Testis (tissue), 3 donors: Measurements from ENCODE around the gene GRM3. TPM values are rescaled to one million over a fixed set of nuclear protein-coding genes. Genes with fewer than 3 reads are reported as not detected.

Experiments used
- DNase-seq: peaks from one replicate; pipeline ENCODE4 v3.0.0-alpha.2; 2019
- H3K27ac ChIP-seq, 2 donors: fragments of 200-600 bp; sonication (generic); one replicate each; pipeline ENCODE4 v1.5.1; 2019
- H3K27me3 ChIP-seq: fragments of 200-600 bp; sonication (generic); one replicate; pipeline ENCODE4 v1.5.1; 2019
- H3K36me3 ChIP-seq: fragments of 200-600 bp; sonication (generic); one replicate; pipeline ENCODE4 v1.5.1; 2017; ENCODE audit warnings: low read depth; ENCODE audit errors: missing control alignments
- H3K4me1 ChIP-seq: fragments of 200-600 bp; sonication (generic); one replicate; pipeline ENCODE4 v1.5.1; 2019
- H3K4me3 ChIP-seq, 2 donors: fragments of 200-600 bp; sonication (generic); one replicate each; pipeline ENCODE4 v1.5.1; 2017 to 2019
- H3K9me3 ChIP-seq: fragments of 200-600 bp; sonication (generic); one replicate; pipeline ENCODE4 v1.5.1; 2017
- POLR2A ChIP-seq: fragments of 450-650 bp; IDR thresholded peaks from one replicate; pipeline ENCODE4 v1.6.1; 2017; ENCODE audit warnings: antibody characterized with exemption, mild to moderate bottlenecking, moderate library complexity
- WGBS, 2 donors: methylation state at CpG; one replicate each; pipeline ENCODE4 v1.1.5; 2018; 5-methylcytosine and 5-hydroxymethylcytosine counted together
- intact Hi-C: fragments of 100-400 bp; cut with DNase I; formaldehyde crosslinking; loops from one replicate; pipeline ENCODE4 v1.15.1; 2023; ENCODE audit warnings: low total_unique reads
- polyA plus RNA-seq: library from polyadenylated mRNA; stranded (reverse); fragments of 350-450 nt; fragmentation: Illumina TruSeq; extraction: RNeasy Lipid Tissue Mini Kit (QIAGEN cat#74804); gene quantifications from one replicate; pipeline ENCODE4 v1.2.3, GENCODE V29; 2014; ENCODE audit warnings: low read depth, low replicate concordance; ENCODE audit not compliant: insufficient read depth
- total RNA-seq, 2 donors: library from RNA; depleted of rRNA; stranded (reverse); fragments of >200 nt; gene quantifications; one replicate each; pipeline ENCODE4 v1.2.3, GENCODE V29; 2016
- TF ChIP-seq, protein P1 (sequence below), 3 experiments: fragments of 450-650 bp in 2 of 3; fragments of 200-600 bp in 1 of 3; sonication (generic) in 1 of 3; IDR thresholded peaks; one replicate each; pipeline ENCODE4 v1.5.1; 2016 to 2019; ENCODE audit warnings: antibody characterized with exemption in 3 of 3, mild to moderate bottlenecking in 2 of 3, moderate library complexity in 1 of 3

GRM3 gene
- total and polyA plus RNA-seq, 3 donors from 2014 or later = 0.12 to 0.47 (median 0.29) TPM

DNA sequence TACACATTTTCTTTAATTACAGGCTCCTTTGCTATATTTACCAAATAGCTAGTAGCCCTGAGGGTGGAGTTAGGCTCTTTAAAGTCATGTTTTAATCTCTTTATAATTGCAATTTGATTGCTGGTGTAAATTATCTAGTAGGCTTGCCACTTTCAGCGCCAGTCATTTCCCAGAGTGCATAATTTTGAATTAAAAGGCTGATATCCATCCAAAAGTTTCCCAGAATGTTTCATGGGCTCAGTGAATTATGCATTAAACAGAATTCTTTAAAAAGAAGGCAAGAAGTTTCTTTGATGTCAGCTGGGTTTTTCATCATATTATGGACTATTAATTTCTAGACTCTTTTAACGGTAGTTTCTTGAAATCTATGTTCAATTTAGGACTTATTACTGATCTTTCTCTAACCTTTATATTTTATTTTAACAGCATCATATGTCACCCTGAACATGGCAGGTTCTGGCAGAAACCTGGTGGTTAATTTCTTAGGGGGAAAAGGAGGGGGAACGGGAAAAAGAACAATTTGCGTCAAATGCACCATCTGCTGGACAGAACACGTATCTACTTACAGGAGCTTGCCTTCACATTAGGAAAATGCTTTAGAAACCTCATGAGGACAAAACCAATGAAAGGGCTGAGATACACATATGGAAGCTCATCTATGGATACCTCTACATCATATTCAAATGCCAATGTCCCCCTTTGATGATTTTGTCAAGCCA, 171.1 kb downstream of the GRM3 start:
- DNase-seq = peak; percentile 19
- Histone ChIP-seq H3K4me3 (no peak overlapping the region), H3K36me3 (no peaks in the 10 kb centered on the region), H3K27ac (no peak overlapping the region), H3K27me3 (no peaks in the 10 kb centered on the region), H3K4me1 (no peaks in the 10 kb centered on the region), H3K9me3 (no peaks in the 10 kb centered on the region)
- WGBS, 2 donors = 39 to 49% methylated on average over 5 of the region's 5 CpGs
- intact Hi-C loops = no loop called here
- TF ChIP-seq, protein P1, sequence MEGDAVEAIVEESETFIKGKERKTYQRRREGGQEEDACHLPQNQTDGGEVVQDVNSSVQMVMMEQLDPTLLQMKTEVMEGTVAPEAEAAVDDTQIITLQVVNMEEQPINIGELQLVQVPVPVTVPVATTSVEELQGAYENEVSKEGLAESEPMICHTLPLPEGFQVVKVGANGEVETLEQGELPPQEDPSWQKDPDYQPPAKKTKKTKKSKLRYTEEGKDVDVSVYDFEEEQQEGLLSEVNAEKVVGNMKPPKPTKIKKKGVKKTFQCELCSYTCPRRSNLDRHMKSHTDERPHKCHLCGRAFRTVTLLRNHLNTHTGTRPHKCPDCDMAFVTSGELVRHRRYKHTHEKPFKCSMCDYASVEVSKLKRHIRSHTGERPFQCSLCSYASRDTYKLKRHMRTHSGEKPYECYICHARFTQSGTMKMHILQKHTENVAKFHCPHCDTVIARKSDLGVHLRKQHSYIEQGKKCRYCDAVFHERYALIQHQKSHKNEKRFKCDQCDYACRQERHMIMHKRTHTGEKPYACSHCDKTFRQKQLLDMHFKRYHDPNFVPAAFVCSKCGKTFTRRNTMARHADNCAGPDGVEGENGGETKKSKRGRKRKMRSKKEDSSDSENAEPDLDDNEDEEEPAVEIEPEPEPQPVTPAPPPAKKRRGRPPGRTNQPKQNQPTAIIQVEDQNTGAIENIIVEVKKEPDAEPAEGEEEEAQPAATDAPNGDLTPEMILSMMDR (IDR thresholded peaks at IDR 0.05) = peak in 2 of 3 experiments; percentile 25 to 38
- TF ChIP-seq POLR2A = no peak

DNA sequence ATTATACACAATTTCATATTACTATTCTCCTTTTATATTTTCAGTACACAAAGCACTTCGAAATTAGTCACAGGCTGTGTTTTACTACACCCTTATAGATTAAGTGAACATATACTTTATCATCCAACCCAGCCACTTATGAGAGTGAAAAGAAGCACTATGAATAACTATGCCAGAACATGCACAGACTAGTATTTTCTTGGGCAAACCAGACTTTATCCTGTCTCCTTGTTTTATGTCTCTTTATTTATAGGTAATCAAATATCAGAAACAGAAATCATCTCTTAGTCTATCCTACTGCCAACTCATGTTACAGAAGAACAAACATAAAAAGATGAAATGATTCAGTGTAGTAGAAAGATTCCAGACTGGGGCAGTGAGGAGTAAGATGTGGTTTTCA, 171.8 kb downstream of the GRM3 start:
- TF ChIP-seq, protein P1 (IDR thresholded peaks at IDR 0.05) = no peak
- TF ChIP-seq POLR2A = no peak
- Histone ChIP-seq H3K27me3 (no peaks in the 10 kb centered on the region), H3K4me3 (no peak overlapping the region), H3K9me3 (no peaks in the 10 kb centered on the region), H3K4me1 (no peaks in the 10 kb centered on the region), H3K36me3 (no peaks in the 10 kb centered on the region), H3K27ac (no peak overlapping the region)
- intact Hi-C loops = no loop called here
- DNase-seq = no peak
- WGBS, 2 donors = 87 to 95% methylated on average over 1 of the region's 1 CpG

GRCh38 chr7:86818903-86819302, 175.2 kb downstream of the GRM3 start:
- H3K9me3 ChIP-seq = no peaks in the 10 kb centered on the region
- intact Hi-C loops = no loop called here
- no peaks in the 10 kb centered on the region for H3K4me1 ChIP-seq
- H3K27ac ChIP-seq = no peak overlapping the region
- TF ChIP-seq, protein P1 (IDR thresholded peaks at IDR 0.05) = no peak
- TF ChIP-seq POLR2A = no peak
- H3K36me3 ChIP-seq = no peaks in the 10 kb centered on the region
- no peak overlapping the region for H3K4me3 ChIP-seq
- DNase-seq = no peak
- WGBS, 2 donors = 73 to 76% methylated on average over 2 of the region's 2 CpGs
- no peaks in the 10 kb centered on the region for H3K27me3 ChIP-seq

DNA sequence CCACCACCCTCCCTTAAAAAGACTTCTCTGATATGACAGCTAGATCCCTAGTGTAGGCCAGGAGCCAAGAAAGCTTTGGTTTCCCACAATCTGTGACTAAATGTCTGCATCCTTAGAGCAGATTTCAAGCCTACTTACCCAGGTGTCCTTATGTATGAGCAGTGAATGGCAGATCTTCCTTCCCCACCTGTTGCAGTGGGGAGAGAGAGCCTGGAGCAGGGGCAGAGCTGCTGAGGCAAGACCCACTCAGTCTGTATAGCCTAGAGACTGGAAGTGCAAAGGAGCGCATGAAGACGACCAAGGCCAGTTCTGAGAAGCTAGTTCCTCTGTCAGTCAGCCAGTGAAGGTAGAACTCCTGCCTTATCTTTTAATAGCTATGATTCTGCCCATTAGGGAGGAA, 180.1 kb downstream of the GRM3 start:
- Histone ChIP-seq H3K9me3 (no peaks in the 10 kb centered on the region), H3K4me1 (no peaks in the 10 kb centered on the region), H3K27ac (no peak overlapping the region), H3K4me3 (no peak overlapping the region), H3K36me3 (no peaks in the 10 kb centered on the region), H3K27me3 (no peaks in the 10 kb centered on the region)
- WGBS, 2 donors = 82 to 89% methylated on average over 2 of the region's 2 CpGs
- no peak for DNase-seq
- TF ChIP-seq, protein P1 (IDR thresholded peaks at IDR 0.05) = no peak
- no peak for TF ChIP-seq POLR2A
- intact Hi-C loops = no loop called here

- no peaks in the 10 kb centered on the region for H3K27me3 ChIP-seq
- no peaks in the 10 kb centered on the region for H3K9me3 ChIP-seq
- H3K36me3 ChIP-seq = no peaks in the 10 kb centered on the region
- WGBS, 2 donors = 68 to 81% methylated on average over 4 of the region's 4 CpGs
- no peak overlapping the region for H3K27ac ChIP-seq
- intact Hi-C loops = no loop called here
- DNase-seq = no peak
- no peaks in the 10 kb centered on the region for H3K4me1 ChIP-seq
- H3K4me3 ChIP-seq = no peak overlapping the region
- no peak for TF ChIP-seq POLR2A
- TF ChIP-seq, protein P1 (IDR thresholded peaks at IDR 0.05) = no peak
These were observed 181.6 kb downstream of the GRM3 start for GRCh38 chr7:86825264-86825663.
